Adrenal gland (tissue), 5 donors: ENCODE results near the gene DYNLT2.

ENCODE experiments used
- POLR2A ChIP-seq, 2 donors: fragments of 450-650 bp; IDR thresholded peaks; one replicate each; pipeline ENCODE4 v1.6.1; 2017; ENCODE audit warnings: antibody characterized with exemption in 2 of 2, mild to moderate bottlenecking in 2 of 2, moderate library complexity in 1 of 2
- TF ChIP-seq, protein P1 (sequence below), 6 experiments: fragments of 450-650 bp in 4 of 6; fragments of 200-600 bp in 2 of 6; sonication (generic) in 1 of 6; IDR thresholded peaks; 1 replicate in 5 of 6; 2 replicates in 1 of 6; pipeline versions ENCODE4 v1.5.1 to v1.8.0; 2016 to 2021; ENCODE audit warnings: antibody characterized with exemption in 6 of 6, mild to moderate bottlenecking in 2 of 6, moderate library complexity in 1 of 6
- donor health status: DM: no; HTN: no; CAD: no.

- TF ChIP-seq, protein P1, sequence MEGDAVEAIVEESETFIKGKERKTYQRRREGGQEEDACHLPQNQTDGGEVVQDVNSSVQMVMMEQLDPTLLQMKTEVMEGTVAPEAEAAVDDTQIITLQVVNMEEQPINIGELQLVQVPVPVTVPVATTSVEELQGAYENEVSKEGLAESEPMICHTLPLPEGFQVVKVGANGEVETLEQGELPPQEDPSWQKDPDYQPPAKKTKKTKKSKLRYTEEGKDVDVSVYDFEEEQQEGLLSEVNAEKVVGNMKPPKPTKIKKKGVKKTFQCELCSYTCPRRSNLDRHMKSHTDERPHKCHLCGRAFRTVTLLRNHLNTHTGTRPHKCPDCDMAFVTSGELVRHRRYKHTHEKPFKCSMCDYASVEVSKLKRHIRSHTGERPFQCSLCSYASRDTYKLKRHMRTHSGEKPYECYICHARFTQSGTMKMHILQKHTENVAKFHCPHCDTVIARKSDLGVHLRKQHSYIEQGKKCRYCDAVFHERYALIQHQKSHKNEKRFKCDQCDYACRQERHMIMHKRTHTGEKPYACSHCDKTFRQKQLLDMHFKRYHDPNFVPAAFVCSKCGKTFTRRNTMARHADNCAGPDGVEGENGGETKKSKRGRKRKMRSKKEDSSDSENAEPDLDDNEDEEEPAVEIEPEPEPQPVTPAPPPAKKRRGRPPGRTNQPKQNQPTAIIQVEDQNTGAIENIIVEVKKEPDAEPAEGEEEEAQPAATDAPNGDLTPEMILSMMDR (IDR thresholded peaks at IDR 0.05), result no peak
- TF ChIP-seq POLR2A (IDR thresholded peaks at IDR 0.05), result no peak
These were observed 36.4 kb upstream of the DYNLT2 start for GRCh38 chr6:169787797-169788196.
